H9 (cell line): Measurements from ENCODE around the gene SLC35A1. TPM values are rescaled to one million over a fixed set of nuclear protein-coding genes. Genes with fewer than 3 reads are reported as not detected.

Experiments used
- DNase-seq: peaks from one replicate; pipeline ENCODE4 v3.0.0-alpha.2; 2017
- H2AFZ ChIP-seq: one replicate; pipeline ENCODE4 v1.6.1; 2013; ENCODE audit warnings: mild to moderate bottlenecking, low read length, control low read depth, moderate library complexity
- H2AK5ac ChIP-seq: 2 replicates; pipeline ENCODE4 v1.6.1; 2013; ENCODE audit warnings: low read length, control low read depth, mixed read lengths; ENCODE audit not compliant: insufficient read length
- H2BK120ac ChIP-seq: one replicate; pipeline ENCODE4 v1.6.1; 2013; ENCODE audit warnings: low read depth, mild to moderate bottlenecking, low read length, control low read depth, inconsistent platforms; ENCODE audit not compliant: poor library complexity, severe bottlenecking
- H2BK12ac ChIP-seq: 2 replicates; pipeline ENCODE4 v1.6.1; 2013; ENCODE audit warnings: low read length, control low read depth, mixed read lengths, low read depth; ENCODE audit not compliant: insufficient read length
- H2BK15ac ChIP-seq: 2 replicates; pipeline ENCODE4 v1.6.1; 2013; ENCODE audit warnings: low read depth, low read length, control low read depth
- H2BK20ac ChIP-seq: one replicate; pipeline ENCODE4 v1.6.1; 2013; ENCODE audit warnings: low read depth, mild to moderate bottlenecking, low read length, control low read depth, inconsistent platforms; ENCODE audit not compliant: poor library complexity, severe bottlenecking
- H2BK5ac ChIP-seq: 2 replicates; pipeline ENCODE4 v1.6.1; 2013; ENCODE audit warnings: low read length, control low read depth, mixed read lengths; ENCODE audit not compliant: insufficient read length
- H3K14ac ChIP-seq: 2 replicates; pipeline ENCODE4 v1.6.1; 2013; ENCODE audit warnings: low read length, control low read depth; ENCODE audit not compliant: insufficient read depth
- H3K18ac ChIP-seq: 2 replicates; pipeline ENCODE4 v1.6.1; 2013; ENCODE audit warnings: low read depth, mild to moderate bottlenecking, mixed read lengths, low read length, control low read depth; ENCODE audit not compliant: insufficient read length
- H3K23ac ChIP-seq: 2 replicates; pipeline ENCODE4 v1.6.1; 2013; ENCODE audit warnings: low read length, control low read depth, mixed read lengths, low read depth; ENCODE audit not compliant: insufficient read length
- H3K23me2 ChIP-seq: 2 replicates; pipeline ENCODE4 v1.6.1; 2013; ENCODE audit warnings: low read depth, mild to moderate bottlenecking, mixed read lengths, low read length, control low read depth; ENCODE audit not compliant: insufficient read length, poor library complexity, severe bottlenecking
- H3K27ac ChIP-seq: 2 replicates; pipeline ENCODE4 v1.5.1; 2013; ENCODE audit warnings: low read length, control low read depth, mixed read lengths, low read depth; ENCODE audit not compliant: insufficient read length
- H3K27me3 ChIP-seq: 2 replicates; pipeline ENCODE4 v1.6.1; 2013; ENCODE audit warnings: low read length, control low read depth, inconsistent platforms; ENCODE audit not compliant: insufficient read depth
- H3K4ac ChIP-seq: 2 replicates; pipeline ENCODE4 v1.6.1; 2013; ENCODE audit warnings: low read depth, mild to moderate bottlenecking, control low read depth, inconsistent platforms, low read length, moderate library complexity
- H3K4me1 ChIP-seq: 2 replicates; pipeline ENCODE4 v1.6.1; 2013; ENCODE audit warnings: low read length, control low read depth, inconsistent platforms; ENCODE audit not compliant: insufficient read depth
- H3K4me2 ChIP-seq: 2 replicates; pipeline ENCODE4 v1.6.1; 2013; ENCODE audit warnings: low read length, control low read depth, mixed read lengths; ENCODE audit not compliant: insufficient read length, insufficient read depth
- H3K56ac ChIP-seq: 2 replicates; pipeline ENCODE4 v1.6.1; 2013; ENCODE audit warnings: low read depth, mild to moderate bottlenecking, mixed read lengths, low read length, control low read depth; ENCODE audit not compliant: insufficient read length
- H3K79me1 ChIP-seq: 2 replicates; pipeline ENCODE4 v1.6.1; 2013; ENCODE audit warnings: low read depth, mild to moderate bottlenecking, moderate library complexity, low read length, control low read depth, inconsistent platforms; ENCODE audit not compliant: insufficient read depth, poor library complexity, severe bottlenecking
- H3K79me2 ChIP-seq: 2 replicates; pipeline ENCODE4 v1.6.1; 2013; ENCODE audit warnings: low read length, control low read depth, inconsistent platforms; ENCODE audit not compliant: insufficient read depth
- H3K9ac ChIP-seq: 2 replicates; pipeline ENCODE4 v1.6.1; 2013; ENCODE audit warnings: low read length, control low read depth, mixed read lengths; ENCODE audit not compliant: insufficient read length; ENCODE audit errors: extremely low read depth
- H3K9me3 ChIP-seq: one replicate; pipeline ENCODE4 v1.6.1; 2013; ENCODE audit warnings: low read depth, low read length, inconsistent platforms; ENCODE audit not compliant: control insufficient read depth
- H3T11ph ChIP-seq: one replicate; pipeline ENCODE4 v1.6.1; 2013; ENCODE audit warnings: mild to moderate bottlenecking, low read length, control low read depth, inconsistent platforms
- H4K20me1 ChIP-seq: one replicate; pipeline ENCODE4 v1.6.1; 2013; ENCODE audit not compliant: control insufficient read depth, insufficient read length, insufficient read depth
- H4K5ac ChIP-seq: 2 replicates; pipeline ENCODE4 v1.6.1; 2013; ENCODE audit warnings: low read depth, mild to moderate bottlenecking, mixed read lengths, low read length, control low read depth; ENCODE audit not compliant: insufficient read length
- H4K8ac ChIP-seq: replicated peaks from 2 replicates; pipeline ENCODE4 v1.6.1; 2013; ENCODE audit warnings: low read length, control low read depth, mixed read lengths, low read depth; ENCODE audit not compliant: insufficient read length
- H4K91ac ChIP-seq: 2 replicates; pipeline ENCODE4 v1.6.1; 2013; ENCODE audit warnings: low read depth, mild to moderate bottlenecking, moderate library complexity, mixed read lengths, low read length, control low read depth; ENCODE audit not compliant: insufficient read length
- H3K27ac Mint-ChIP-seq, 3 experiments: 2 replicates in 2 of 3; 3 replicates in 1 of 3; pipeline ENCODE4 v1.8.0; 2020 to 2021; ENCODE audit warnings: mixed read lengths in 3 of 3, mild to moderate bottlenecking in 1 of 3, moderate library complexity in 1 of 3
- H3K27me3 Mint-ChIP-seq: 2 replicates; pipeline ENCODE4 v1.8.0; 2021; ENCODE audit warnings: low read depth, mild to moderate bottlenecking, moderate library complexity, mixed read lengths
- H3K36me3 Mint-ChIP-seq, 3 experiments: 2 replicates in 2 of 3; 3 replicates in 1 of 3; pipeline ENCODE4 v1.8.0; 2020 to 2021; ENCODE audit warnings: low read depth in 3 of 3, mixed read lengths in 3 of 3; ENCODE audit not compliant: insufficient read depth in 1 of 3
- H3K4me1 Mint-ChIP-seq, 2 experiments: 2 replicates each; pipeline ENCODE4 v1.8.0; 2020; ENCODE audit warnings: mixed read lengths in 2 of 2
- H3K4me3 Mint-ChIP-seq, 2 experiments: 2 replicates in 1 of 2; 3 replicates in 1 of 2; pipeline ENCODE4 v1.8.0; 2020 to 2021; ENCODE audit warnings: mild to moderate bottlenecking in 2 of 2, mixed read lengths in 2 of 2, moderate library complexity in 1 of 2
- H3K9me3 Mint-ChIP-seq, 2 experiments: 2 replicates in 1 of 2; 3 replicates in 1 of 2; pipeline ENCODE4 v1.8.0; 2020; ENCODE audit warnings: mild to moderate bottlenecking in 2 of 2, mixed read lengths in 2 of 2, moderate library complexity in 1 of 2
- CTCF ChIP-seq: fragments of 200-600 bp; sonication (generic); conservative IDR thresholded peaks from 3 replicates; pipeline ENCODE4 v1.8.0; 2021; ENCODE audit warnings: antibody characterized with exemption, mild to moderate bottlenecking
- WGBS: extraction: QIAGEN DNeasy Blood & Tissue Kit; methylation state at CpG from one replicate; pipeline ENCODE4 v1.1.7; 2013; ENCODE audit warnings: missing lambda C conversion rate, low lambda C conversion rate, mixed read lengths; ENCODE audit not compliant: insufficient read length; ENCODE audit errors: extremely low coverage; 5-methylcytosine and 5-hydroxymethylcytosine counted together
- total RNA-seq: library from RNA; stranded (reverse); gene quantifications from 2 replicates; pipeline ENCODE4 v1.2.1, GENCODE V29; 2021

Gene SLC35A1
- total RNA-seq, 1 experiment from 2014 or later: 6.1 TPM

DNA sequence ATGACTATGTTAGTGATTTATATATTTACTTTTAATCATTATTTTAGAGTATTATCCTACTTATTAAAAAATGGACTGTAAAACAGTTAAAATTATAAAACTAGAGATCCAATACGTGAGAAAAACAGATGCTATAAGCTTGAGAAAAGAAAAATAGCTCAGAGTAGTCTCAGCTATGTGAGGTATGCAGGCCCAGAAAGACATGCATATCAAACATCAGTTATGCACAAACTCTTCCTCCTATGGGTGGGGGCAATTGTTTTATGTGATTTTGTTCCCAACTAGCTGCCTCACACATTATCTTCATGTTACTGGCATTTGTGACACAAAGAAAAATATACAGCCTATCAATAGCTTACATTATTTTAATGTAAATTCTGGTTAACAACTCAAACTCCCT lies 88.2 kb downstream of the SLC35A1 start:
- H3K27ac ChIP-seq: no peak overlapping the region
- H2AK5ac ChIP-seq: no peak overlapping the region
- no peak overlapping the region for H3K18ac ChIP-seq
- no peak overlapping the region for H3K23ac ChIP-seq
- no peaks in the 10 kb centered on the region for H3K23me2 ChIP-seq
- Mint-ChIP-seq H3K36me3 (peaks cover 15 to 58% (median 34%) of the 10 kb centered on the region in 3 experiments; a peak in 6 of 7 replicates), H3K9me3 (no peaks in the 10 kb centered on the region), H3K27me3 (no peaks in the 10 kb centered on the region), H3K27ac (peak overlapping the region in 2 of 3 experiments; percentile 19 to 29; a peak in 3 of 7 replicates), H3K4me1 (peaks cover 5 to 10% of the 10 kb centered on the region in 2 experiments; a peak in 3 of 4 replicates), H3K4me3 (no peak overlapping the region)
- no peaks in the 10 kb centered on the region for H3K9me3 ChIP-seq
- H3T11ph ChIP-seq: no peak overlapping the region
- H2AFZ ChIP-seq: no peak overlapping the region
- no CpG with 5 or more reads among the region's 1 CpG for WGBS
- no peak overlapping the region for H4K8ac ChIP-seq
- H2BK20ac ChIP-seq: no peak overlapping the region
- H3K14ac ChIP-seq: no peak overlapping the region
- no peak overlapping the region for H4K5ac ChIP-seq
- no peaks in the 10 kb centered on the region for H3K27me3 ChIP-seq
- no peak overlapping the region for H2BK5ac ChIP-seq
- no peaks in the 10 kb centered on the region for H3K4me1 ChIP-seq
- TF ChIP-seq CTCF: no peak
- no peak overlapping the region for H3K4me2 ChIP-seq
- no peak for DNase-seq
- H3K79me2 ChIP-seq: no peaks in the 10 kb centered on the region
- no peak overlapping the region for H2BK12ac ChIP-seq
- no peak overlapping the region for H4K91ac ChIP-seq
- H2BK15ac ChIP-seq: no peak overlapping the region
- H2BK120ac ChIP-seq: no peak overlapping the region
- H3K79me1 ChIP-seq: peaks cover 2% of the 10 kb centered on the region
- H3K9ac ChIP-seq: no peak overlapping the region
- H4K20me1 ChIP-seq: no peaks in the 10 kb centered on the region
- H3K4ac ChIP-seq: no peak overlapping the region
- H3K56ac ChIP-seq: no peak overlapping the region

Other genes with a start within 250 kb of the SLC35A1 start
- 5.8 and 6.6 TPM in 2 replicates for gene SMIM8, start 150.4 kb upstream of the SLC35A1 start, total RNA-seq
- 2.1 and 2.3 TPM in 2 replicates for gene GJB7, start 143.7 kb upstream of the SLC35A1 start, total RNA-seq
- 1.2 and 1.4 TPM in 2 replicates for gene C6orf163, start 128.2 kb upstream of the SLC35A1 start, total RNA-seq
- gene CFAP206, start 65.0 kb upstream of the SLC35A1 start, total RNA-seq: not detected in 2 replicates
- gene RARS2, start 117.0 kb downstream of the SLC35A1 start, total RNA-seq: 44.4 and 45.1 TPM in 2 replicates
- 51.7 and 52.9 TPM in 2 replicates for gene ORC3, start 117.2 kb downstream of the SLC35A1 start, total RNA-seq
- gene AKIRIN2, start 229.3 kb downstream of the SLC35A1 start, total RNA-seq: 75.7 and 75.9 TPM in 2 replicates